SIG-M5 (cell line): ENCODE measurements around the gene EDIL3.

ENCODE experiments used
- DNase-seq: peaks from one replicate; lab custom pipeline; 2025; lab: John Stamatoyannopoulos, UW

Gene EDIL3

GRCh38 chr5:84384604-84385575 is at the start of gene EDIL3:
EDIL3 (minus strand) TSS chr5:84384880; CDS start chr5:84384374, 506 bp downstream.
- DNase-seq = no peak

GRCh38 chr5:84433461-84433860 is 48.8 kb upstream of the EDIL3 start:
- no peak for DNase-seq

- no peak for DNase-seq
These were observed 46.4 kb upstream of the EDIL3 start for GRCh38 chr5:84430863-84431663.

- no peak for DNase-seq
These were observed 45.4 kb upstream of the EDIL3 start for GRCh38 chr5:84430079-84430478.

- no peak for DNase-seq
These were observed 40.7 kb upstream of the EDIL3 start for GRCh38 chr5:84425365-84425881.

- no peak for DNase-seq
These were observed 35.1 kb upstream of the EDIL3 start for GRCh38 chr5:84419742-84420141.

- no peak for DNase-seq
These were observed 27.3 kb upstream of the EDIL3 start for GRCh38 chr5:84411832-84412605.

GRCh38 chr5:84406111-84406510 is 21.4 kb upstream of the EDIL3 start:
- no peak for DNase-seq

- no peak for DNase-seq
These were observed 19.1 kb upstream of the EDIL3 start for GRCh38 chr5:84403773-84404172.

- no peak for DNase-seq
These were observed 12.7 kb upstream of the EDIL3 start for GRCh38 chr5:84397385-84397784.

GRCh38 chr5:84393969-84394368 is 9.3 kb upstream of the EDIL3 start:
- no peak for DNase-seq

GRCh38 chr5:84392836-84393235 is 8.2 kb upstream of the EDIL3 start:
- no peak for DNase-seq

GRCh38 chr5:84385705-84386104 is 1.0 kb upstream of the EDIL3 start:
- DNase-seq = no peak

- DNase-seq = no peak
These were observed 670 bp downstream of the EDIL3 start for GRCh38 chr5:84383816-84384603.

- DNase-seq = no peak
These were observed 1.3 kb downstream of the EDIL3 start for GRCh38 chr5:84383296-84383815.

- no peak for DNase-seq
These were observed 2.1 kb downstream of the EDIL3 start for GRCh38 chr5:84382363-84383295.

GRCh38 chr5:84381502-84382362 is 2.9 kb downstream of the EDIL3 start:
- DNase-seq = no peak

GRCh38 chr5:84379749-84380148 is 4.9 kb downstream of the EDIL3 start:
- DNase-seq = no peak

GRCh38 chr5:84378961-84379360 is 5.7 kb downstream of the EDIL3 start:
- no peak for DNase-seq
